Measurements from ENCODE around the gene TMEM119.
"Not testable (repeated sequence)": the region's sequence is repeated elsewhere in the genome, so short reads cannot be mapped to it uniquely, and the experiment has no call there.

TMEM119 gene

GRCh38 chr12:108619369-108620160 lies 21.7 kb upstream of the TMEM119 start:
- no peak overlapping the region for H3K4me3 ChIP-seq (ENCODE audit: low read depth in 1 of 2, low read length in 2 of 2)
- no peaks in the 10 kb centered on the region for H3K9me3 ChIP-seq (ENCODE audit: low read length)
- H3K27ac ChIP-seq (ENCODE audit: low read depth, low read length), result no peak overlapping the region
- H3K36me3 ChIP-seq (ENCODE audit: insufficient read depth, low read length), result peaks cover 4% of the 10 kb centered on the region
- peaks cover 13% of the 10 kb centered on the region for H3K4me1 ChIP-seq (ENCODE audit: insufficient read depth, low read length)
- H3K27me3 ChIP-seq (ENCODE audit: control insufficient read depth in 1 of 2, insufficient read depth in 2 of 2, low read length in 2 of 2), result no peaks in the 10 kb centered on the region
- H3K9ac ChIP-seq (ENCODE audit: low read length), result no peak overlapping the region

- H3K9ac ChIP-seq (ENCODE audit: low read length); H3K4me3 ChIP-seq (ENCODE audit: low read depth in 1 of 2, low read length in 2 of 2); H3K36me3 ChIP-seq (ENCODE audit: insufficient read depth, low read length); H3K27ac ChIP-seq (ENCODE audit: low read depth, low read length); H3K27me3 ChIP-seq (ENCODE audit: control insufficient read depth in 1 of 2, insufficient read depth in 2 of 2, low read length in 2 of 2); H3K9me3 ChIP-seq (ENCODE audit: low read length): not testable (repeated sequence)
- peaks cover 13% of the 10 kb centered on the region for H3K4me1 ChIP-seq (ENCODE audit: insufficient read depth, low read length)
These were observed 21.0 kb upstream of the TMEM119 start for GRCh38 chr12:108618953-108619274.

DNA sequence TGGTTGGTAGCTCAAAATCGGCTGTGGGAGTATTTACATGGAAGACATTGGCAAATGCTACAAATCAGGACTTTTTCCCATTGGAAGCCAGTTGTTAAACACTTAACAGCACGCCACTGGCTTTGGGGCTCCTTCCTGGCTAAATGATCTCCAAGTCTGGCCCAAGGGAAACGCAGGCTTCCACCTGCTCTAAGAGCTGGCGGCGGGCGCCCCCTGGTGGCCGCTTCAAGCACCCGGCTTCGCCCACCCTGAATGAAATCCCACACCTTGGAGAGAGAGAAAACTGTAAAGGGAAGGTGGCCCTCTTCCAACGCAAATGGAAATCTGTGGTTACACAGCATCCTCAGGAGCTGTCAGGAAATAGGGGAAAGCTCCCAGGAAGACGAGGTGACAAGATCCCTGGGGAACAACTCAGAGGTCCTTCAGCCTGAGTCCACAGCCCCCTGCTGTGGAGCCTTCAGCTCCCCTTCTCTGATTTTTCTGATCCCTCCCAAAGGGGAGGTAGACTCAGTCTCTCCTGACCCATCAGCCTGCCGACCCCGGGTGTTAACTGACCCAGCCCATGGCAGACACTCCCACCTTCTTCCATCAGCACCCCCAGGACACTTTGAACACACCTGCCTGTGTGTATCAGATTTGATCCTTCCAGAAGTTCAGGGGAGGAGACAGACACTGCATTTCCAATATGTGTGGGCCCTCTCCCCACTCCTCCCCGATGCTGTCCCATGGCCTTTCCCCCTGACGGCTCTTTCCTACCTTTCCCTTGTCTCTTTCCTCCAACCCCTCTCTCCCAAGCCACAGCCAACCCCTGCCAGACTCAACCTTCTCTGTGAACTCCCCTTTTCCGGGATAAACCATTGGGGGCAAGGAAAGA lies 20.4 kb upstream of the TMEM119 start:
- H3K4me1 ChIP-seq (ENCODE audit: insufficient read depth, low read length), result peaks cover 13% of the 10 kb centered on the region
- H3K9ac ChIP-seq (ENCODE audit: low read length), result no peak overlapping the region
- H3K36me3 ChIP-seq (ENCODE audit: insufficient read depth, low read length), result peaks cover under 1% of the 10 kb centered on the region
- no peak overlapping the region for H3K4me3 ChIP-seq (ENCODE audit: low read depth in 1 of 2, low read length in 2 of 2)
- no peak overlapping the region for H3K27ac ChIP-seq (ENCODE audit: low read depth, low read length)
- H3K9me3 ChIP-seq (ENCODE audit: low read length), result no peaks in the 10 kb centered on the region
- H3K27me3 ChIP-seq (ENCODE audit: control insufficient read depth in 1 of 2, insufficient read depth in 2 of 2, low read length in 2 of 2), result no peaks in the 10 kb centered on the region

DNA sequence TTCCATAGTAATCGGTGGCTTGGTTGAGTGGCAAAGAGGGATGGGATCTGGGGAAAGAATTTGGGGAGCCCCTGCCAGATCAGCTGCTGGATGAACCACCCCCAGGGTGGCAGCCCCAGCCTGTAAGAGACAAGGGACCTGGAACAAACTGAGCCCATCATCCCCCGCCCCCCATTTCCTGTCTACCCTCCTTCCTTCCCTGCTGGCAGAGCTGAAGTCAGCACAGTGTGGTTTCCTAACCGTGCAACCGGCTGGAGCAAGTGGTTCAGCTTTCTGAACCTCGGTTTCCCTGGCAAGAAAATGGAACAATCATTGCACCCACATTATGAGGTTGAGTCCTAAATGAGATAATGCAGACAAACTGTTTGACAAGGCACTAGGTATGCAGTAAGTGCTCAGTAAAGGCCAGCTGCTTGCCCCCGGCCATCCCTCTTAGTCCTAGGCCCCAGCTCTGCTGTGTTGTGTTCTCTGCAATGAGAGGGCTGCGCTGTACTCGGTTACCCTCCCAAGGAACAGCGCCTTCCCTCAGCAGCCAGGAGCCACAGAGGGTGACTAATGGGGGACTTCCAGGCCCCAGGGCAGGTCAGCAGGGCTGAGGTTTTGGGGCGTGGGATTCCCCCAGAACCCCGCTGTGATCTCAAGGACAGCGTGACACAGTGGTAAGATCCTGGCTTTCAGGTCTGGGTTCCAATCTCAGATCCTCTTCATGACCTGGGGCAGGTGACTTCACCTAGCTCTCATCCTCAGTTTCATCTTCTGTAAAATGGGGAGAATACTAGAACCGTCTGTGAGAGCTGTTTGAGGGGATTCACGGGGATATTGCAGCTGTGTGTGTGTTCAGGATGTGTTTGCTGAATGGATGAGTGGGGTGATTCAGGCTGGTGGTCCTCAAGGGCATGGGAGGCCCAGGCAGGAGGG lies 19.3 kb upstream of the TMEM119 start:
- H3K27me3 ChIP-seq (ENCODE audit: control insufficient read depth in 1 of 2, insufficient read depth in 2 of 2, low read length in 2 of 2), result no peaks in the 10 kb centered on the region
- peaks cover 13% of the 10 kb centered on the region for H3K4me1 ChIP-seq (ENCODE audit: insufficient read depth, low read length)
- H3K27ac ChIP-seq (ENCODE audit: low read depth, low read length), result no peak overlapping the region
- no peaks in the 10 kb centered on the region for H3K9me3 ChIP-seq (ENCODE audit: low read length)
- H3K36me3 ChIP-seq (ENCODE audit: insufficient read depth, low read length), result no peaks in the 10 kb centered on the region
- no peak overlapping the region for H3K9ac ChIP-seq (ENCODE audit: low read length)
- no peak overlapping the region for H3K4me3 ChIP-seq (ENCODE audit: low read depth in 1 of 2, low read length in 2 of 2)

DNA sequence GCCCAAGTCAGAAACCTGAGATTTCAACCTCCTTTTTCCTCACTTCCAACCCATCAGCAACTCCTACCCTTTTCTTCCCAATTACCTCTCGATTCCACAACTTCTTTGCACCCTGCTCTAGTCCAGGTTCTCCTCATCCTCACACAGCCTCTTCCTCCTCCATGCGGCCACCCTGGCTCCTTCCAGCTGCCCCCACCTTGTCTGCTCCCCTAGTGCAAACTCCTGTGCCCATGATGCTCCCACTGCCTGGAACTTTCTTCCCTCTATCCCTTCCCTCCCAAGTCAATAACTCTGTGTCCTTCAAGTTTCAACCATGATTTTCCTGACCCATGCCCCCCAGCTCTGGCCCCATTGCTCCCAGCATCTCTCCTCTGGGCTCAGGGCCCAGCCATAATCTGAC lies 18.5 kb upstream of the TMEM119 start:
- Histone ChIP-seq H3K27me3 (ENCODE audit: control insufficient read depth in 1 of 2, insufficient read depth in 2 of 2, low read length in 2 of 2) (no peaks in the 10 kb centered on the region), H3K36me3 (ENCODE audit: insufficient read depth, low read length) (no peaks in the 10 kb centered on the region), H3K4me1 (ENCODE audit: insufficient read depth, low read length) (peaks cover 13% of the 10 kb centered on the region), H3K9ac (ENCODE audit: low read length) (no peak overlapping the region), H3K4me3 (ENCODE audit: low read depth in 1 of 2, low read length in 2 of 2) (no peak overlapping the region), H3K9me3 (ENCODE audit: low read length) (no peaks in the 10 kb centered on the region), H3K27ac (ENCODE audit: low read depth, low read length) (no peak overlapping the region)

- H3K9me3 ChIP-seq (ENCODE audit: low read length), result no peaks in the 10 kb centered on the region
- H3K4me1 ChIP-seq (ENCODE audit: insufficient read depth, low read length), result peaks cover 13% of the 10 kb centered on the region
- no peak overlapping the region for H3K9ac ChIP-seq (ENCODE audit: low read length)
- no peaks in the 10 kb centered on the region for H3K27me3 ChIP-seq (ENCODE audit: control insufficient read depth in 1 of 2, insufficient read depth in 2 of 2, low read length in 2 of 2)
- no peaks in the 10 kb centered on the region for H3K36me3 ChIP-seq (ENCODE audit: insufficient read depth, low read length)
- no peak overlapping the region for H3K27ac ChIP-seq (ENCODE audit: low read depth, low read length)
- H3K4me3 ChIP-seq (ENCODE audit: low read depth in 1 of 2, low read length in 2 of 2), result no peak overlapping the region
These were observed 18.0 kb upstream of the TMEM119 start for GRCh38 chr12:108615918-108616317.

GRCh38 chr12:108614639-108615038 lies 16.8 kb upstream of the TMEM119 start:
- peaks cover 19% of the 10 kb centered on the region for H3K4me1 ChIP-seq (ENCODE audit: insufficient read depth, low read length)
- no peak overlapping the region for H3K4me3 ChIP-seq (ENCODE audit: low read depth in 1 of 2, low read length in 2 of 2)
- H3K36me3 ChIP-seq (ENCODE audit: insufficient read depth, low read length), result no peaks in the 10 kb centered on the region
- no peak overlapping the region for H3K27ac ChIP-seq (ENCODE audit: low read depth, low read length)
- H3K9me3 ChIP-seq (ENCODE audit: low read length), result no peaks in the 10 kb centered on the region
- no peaks in the 10 kb centered on the region for H3K27me3 ChIP-seq (ENCODE audit: control insufficient read depth in 1 of 2, insufficient read depth in 2 of 2, low read length in 2 of 2)
- H3K9ac ChIP-seq (ENCODE audit: low read length), result no peak overlapping the region

GRCh38 chr12:108614041-108614440 lies 16.2 kb upstream of the TMEM119 start:
- Histone ChIP-seq H3K36me3 (ENCODE audit: insufficient read depth, low read length) (no peaks in the 10 kb centered on the region), H3K9me3 (ENCODE audit: low read length) (no peaks in the 10 kb centered on the region), H3K4me3 (ENCODE audit: low read depth in 1 of 2, low read length in 2 of 2) (no peak overlapping the region), H3K9ac (ENCODE audit: low read length) (no peak overlapping the region), H3K27me3 (ENCODE audit: control insufficient read depth in 1 of 2, insufficient read depth in 2 of 2, low read length in 2 of 2) (no peaks in the 10 kb centered on the region), H3K4me1 (ENCODE audit: insufficient read depth, low read length) (peaks cover 19% of the 10 kb centered on the region), H3K27ac (ENCODE audit: low read depth, low read length) (no peak overlapping the region)

- Histone ChIP-seq H3K9ac (ENCODE audit: low read length) (no peak overlapping the region), H3K4me3 (ENCODE audit: low read depth in 1 of 2, low read length in 2 of 2) (no peak overlapping the region), H3K27me3 (ENCODE audit: control insufficient read depth in 1 of 2, insufficient read depth in 2 of 2, low read length in 2 of 2) (no peaks in the 10 kb centered on the region), H3K9me3 (ENCODE audit: low read length) (no peaks in the 10 kb centered on the region), H3K4me1 (ENCODE audit: insufficient read depth, low read length) (peaks cover 19% of the 10 kb centered on the region), H3K36me3 (ENCODE audit: insufficient read depth, low read length) (no peaks in the 10 kb centered on the region), H3K27ac (ENCODE audit: low read depth, low read length) (no peak overlapping the region)
These were observed 15.7 kb upstream of the TMEM119 start for GRCh38 chr12:108613548-108613947.

- Histone ChIP-seq H3K27ac (ENCODE audit: low read depth, low read length) (no peak overlapping the region), H3K27me3 (ENCODE audit: control insufficient read depth in 1 of 2, insufficient read depth in 2 of 2, low read length in 2 of 2) (peaks cover 0 to 5% of the 10 kb centered on the region in 2 donors), H3K4me1 (ENCODE audit: insufficient read depth, low read length) (peaks cover 12% of the 10 kb centered on the region), H3K4me3 (ENCODE audit: low read depth in 1 of 2, low read length in 2 of 2) (no peak overlapping the region), H3K9ac (ENCODE audit: low read length) (no peak overlapping the region), H3K9me3 (ENCODE audit: low read length) (no peaks in the 10 kb centered on the region), H3K36me3 (ENCODE audit: insufficient read depth, low read length) (no peaks in the 10 kb centered on the region)
These were observed 15.0 kb upstream of the TMEM119 start for GRCh38 chr12:108612788-108613282.

DNA sequence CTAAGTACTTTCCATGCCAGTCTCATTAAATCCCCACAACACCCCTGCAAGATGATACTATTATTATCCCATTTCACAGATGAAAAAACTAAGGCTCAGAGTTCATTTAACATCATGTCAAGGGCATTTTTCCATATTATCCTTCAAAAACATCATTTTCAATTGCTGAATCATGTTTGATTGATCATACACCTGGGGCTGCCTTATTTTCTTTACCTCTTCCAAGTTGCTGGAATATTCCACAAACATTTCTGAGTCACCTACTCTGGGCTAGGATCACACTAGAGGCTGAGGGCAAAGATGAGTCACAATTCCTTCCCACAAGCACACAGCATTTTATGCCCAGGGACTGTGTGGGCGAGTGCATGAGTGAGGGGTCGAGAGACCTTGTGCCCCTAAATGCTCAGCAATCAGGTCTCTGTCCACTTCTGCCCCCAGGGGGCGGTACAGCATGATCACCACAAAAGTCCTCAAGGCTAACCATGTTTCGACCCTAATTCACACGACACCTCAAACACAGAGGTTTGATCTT lies 14.1 kb upstream of the TMEM119 start:
- Histone ChIP-seq H3K27me3 (ENCODE audit: control insufficient read depth in 1 of 2, insufficient read depth in 2 of 2, low read length in 2 of 2) (peaks cover 0 to 7% of the 10 kb centered on the region in 2 donors), H3K9me3 (ENCODE audit: low read length) (no peaks in the 10 kb centered on the region), H3K36me3 (ENCODE audit: insufficient read depth, low read length) (no peaks in the 10 kb centered on the region), H3K27ac (ENCODE audit: low read depth, low read length) (no peak overlapping the region), H3K4me3 (ENCODE audit: low read depth in 1 of 2, low read length in 2 of 2) (no peak overlapping the region), H3K9ac (ENCODE audit: low read length) (no peak overlapping the region), H3K4me1 (ENCODE audit: insufficient read depth, low read length) (peaks cover 7% of the 10 kb centered on the region)
